H9 (cell line): ENCODE measurements around the gene CYP2B6. TPM values are rescaled to one million over a fixed set of nuclear protein-coding genes. Genes with fewer than 3 reads are reported as not detected.

Source experiments
- DNase-seq: peaks from one replicate; pipeline ENCODE4 v3.0.0-alpha.2; 2017
- H2AFZ ChIP-seq: one replicate; pipeline ENCODE4 v1.6.1; 2013; ENCODE audit warnings: mild to moderate bottlenecking, low read length, control low read depth, moderate library complexity
- H2AK5ac ChIP-seq: 2 replicates; pipeline ENCODE4 v1.6.1; 2013; ENCODE audit warnings: low read length, control low read depth, mixed read lengths; ENCODE audit not compliant: insufficient read length
- H2BK120ac ChIP-seq: one replicate; pipeline ENCODE4 v1.6.1; 2013; ENCODE audit warnings: low read depth, mild to moderate bottlenecking, low read length, control low read depth, inconsistent platforms; ENCODE audit not compliant: poor library complexity, severe bottlenecking
- H2BK12ac ChIP-seq: 2 replicates; pipeline ENCODE4 v1.6.1; 2013; ENCODE audit warnings: low read length, control low read depth, mixed read lengths, low read depth; ENCODE audit not compliant: insufficient read length
- H2BK15ac ChIP-seq: 2 replicates; pipeline ENCODE4 v1.6.1; 2013; ENCODE audit warnings: low read depth, low read length, control low read depth
- H2BK20ac ChIP-seq: one replicate; pipeline ENCODE4 v1.6.1; 2013; ENCODE audit warnings: low read depth, mild to moderate bottlenecking, low read length, control low read depth, inconsistent platforms; ENCODE audit not compliant: poor library complexity, severe bottlenecking
- H2BK5ac ChIP-seq: 2 replicates; pipeline ENCODE4 v1.6.1; 2013; ENCODE audit warnings: low read length, control low read depth, mixed read lengths; ENCODE audit not compliant: insufficient read length
- H3K14ac ChIP-seq: 2 replicates; pipeline ENCODE4 v1.6.1; 2013; ENCODE audit warnings: low read length, control low read depth; ENCODE audit not compliant: insufficient read depth
- H3K18ac ChIP-seq: 2 replicates; pipeline ENCODE4 v1.6.1; 2013; ENCODE audit warnings: low read depth, mild to moderate bottlenecking, mixed read lengths, low read length, control low read depth; ENCODE audit not compliant: insufficient read length
- H3K23ac ChIP-seq: 2 replicates; pipeline ENCODE4 v1.6.1; 2013; ENCODE audit warnings: low read length, control low read depth, mixed read lengths, low read depth; ENCODE audit not compliant: insufficient read length
- H3K23me2 ChIP-seq: 2 replicates; pipeline ENCODE4 v1.6.1; 2013; ENCODE audit warnings: low read depth, mild to moderate bottlenecking, mixed read lengths, low read length, control low read depth; ENCODE audit not compliant: insufficient read length, poor library complexity, severe bottlenecking
- H3K27ac ChIP-seq: 2 replicates; pipeline ENCODE4 v1.5.1; 2013; ENCODE audit warnings: low read length, control low read depth, mixed read lengths, low read depth; ENCODE audit not compliant: insufficient read length
- H3K27me3 ChIP-seq: 2 replicates; pipeline ENCODE4 v1.6.1; 2013; ENCODE audit warnings: low read length, control low read depth, inconsistent platforms; ENCODE audit not compliant: insufficient read depth
- H3K4ac ChIP-seq: 2 replicates; pipeline ENCODE4 v1.6.1; 2013; ENCODE audit warnings: low read depth, mild to moderate bottlenecking, control low read depth, inconsistent platforms, low read length, moderate library complexity
- H3K4me1 ChIP-seq: 2 replicates; pipeline ENCODE4 v1.6.1; 2013; ENCODE audit warnings: low read length, control low read depth, inconsistent platforms; ENCODE audit not compliant: insufficient read depth
- H3K4me2 ChIP-seq: 2 replicates; pipeline ENCODE4 v1.6.1; 2013; ENCODE audit warnings: low read length, control low read depth, mixed read lengths; ENCODE audit not compliant: insufficient read length, insufficient read depth
- H3K56ac ChIP-seq: 2 replicates; pipeline ENCODE4 v1.6.1; 2013; ENCODE audit warnings: low read depth, mild to moderate bottlenecking, mixed read lengths, low read length, control low read depth; ENCODE audit not compliant: insufficient read length
- H3K79me1 ChIP-seq: 2 replicates; pipeline ENCODE4 v1.6.1; 2013; ENCODE audit warnings: low read depth, mild to moderate bottlenecking, moderate library complexity, low read length, control low read depth, inconsistent platforms; ENCODE audit not compliant: insufficient read depth, poor library complexity, severe bottlenecking
- H3K79me2 ChIP-seq: 2 replicates; pipeline ENCODE4 v1.6.1; 2013; ENCODE audit warnings: low read length, control low read depth, inconsistent platforms; ENCODE audit not compliant: insufficient read depth
- H3K9ac ChIP-seq: 2 replicates; pipeline ENCODE4 v1.6.1; 2013; ENCODE audit warnings: low read length, control low read depth, mixed read lengths; ENCODE audit not compliant: insufficient read length; ENCODE audit errors: extremely low read depth
- H3K9me3 ChIP-seq: one replicate; pipeline ENCODE4 v1.6.1; 2013; ENCODE audit warnings: low read depth, low read length, inconsistent platforms; ENCODE audit not compliant: control insufficient read depth
- H3T11ph ChIP-seq: one replicate; pipeline ENCODE4 v1.6.1; 2013; ENCODE audit warnings: mild to moderate bottlenecking, low read length, control low read depth, inconsistent platforms
- H4K20me1 ChIP-seq: one replicate; pipeline ENCODE4 v1.6.1; 2013; ENCODE audit not compliant: control insufficient read depth, insufficient read length, insufficient read depth
- H4K5ac ChIP-seq: 2 replicates; pipeline ENCODE4 v1.6.1; 2013; ENCODE audit warnings: low read depth, mild to moderate bottlenecking, mixed read lengths, low read length, control low read depth; ENCODE audit not compliant: insufficient read length
- H4K8ac ChIP-seq: replicated peaks from 2 replicates; pipeline ENCODE4 v1.6.1; 2013; ENCODE audit warnings: low read length, control low read depth, mixed read lengths, low read depth; ENCODE audit not compliant: insufficient read length
- H4K91ac ChIP-seq: 2 replicates; pipeline ENCODE4 v1.6.1; 2013; ENCODE audit warnings: low read depth, mild to moderate bottlenecking, moderate library complexity, mixed read lengths, low read length, control low read depth; ENCODE audit not compliant: insufficient read length
- H3K27ac Mint-ChIP-seq, 3 experiments: 2 replicates in 2 of 3; 3 replicates in 1 of 3; pipeline ENCODE4 v1.8.0; 2020 to 2021; ENCODE audit warnings: mixed read lengths in 3 of 3, mild to moderate bottlenecking in 1 of 3, moderate library complexity in 1 of 3
- H3K27me3 Mint-ChIP-seq: 2 replicates; pipeline ENCODE4 v1.8.0; 2021; ENCODE audit warnings: low read depth, mild to moderate bottlenecking, moderate library complexity, mixed read lengths
- H3K36me3 Mint-ChIP-seq, 3 experiments: 2 replicates in 2 of 3; 3 replicates in 1 of 3; pipeline ENCODE4 v1.8.0; 2020 to 2021; ENCODE audit warnings: low read depth in 3 of 3, mixed read lengths in 3 of 3; ENCODE audit not compliant: insufficient read depth in 1 of 3
- H3K4me1 Mint-ChIP-seq, 2 experiments: 2 replicates each; pipeline ENCODE4 v1.8.0; 2020; ENCODE audit warnings: mixed read lengths in 2 of 2
- H3K4me3 Mint-ChIP-seq, 2 experiments: 2 replicates in 1 of 2; 3 replicates in 1 of 2; pipeline ENCODE4 v1.8.0; 2020 to 2021; ENCODE audit warnings: mild to moderate bottlenecking in 2 of 2, mixed read lengths in 2 of 2, moderate library complexity in 1 of 2
- H3K9me3 Mint-ChIP-seq, 2 experiments: 2 replicates in 1 of 2; 3 replicates in 1 of 2; pipeline ENCODE4 v1.8.0; 2020; ENCODE audit warnings: mild to moderate bottlenecking in 2 of 2, mixed read lengths in 2 of 2, moderate library complexity in 1 of 2
- total RNA-seq: library from RNA; stranded (reverse); gene quantifications from 2 replicates; pipeline ENCODE4 v1.2.1, GENCODE V29; 2021
- TF ChIP-seq, protein P1 (sequence below): fragments of 200-600 bp; sonication (generic); conservative IDR thresholded peaks from 3 replicates; pipeline ENCODE4 v1.8.0; 2021; ENCODE audit warnings: antibody characterized with exemption, mild to moderate bottlenecking

CYP2B6 gene
- total RNA-seq, 1 experiment from 2014 or later = 3.0 TPM

DNA sequence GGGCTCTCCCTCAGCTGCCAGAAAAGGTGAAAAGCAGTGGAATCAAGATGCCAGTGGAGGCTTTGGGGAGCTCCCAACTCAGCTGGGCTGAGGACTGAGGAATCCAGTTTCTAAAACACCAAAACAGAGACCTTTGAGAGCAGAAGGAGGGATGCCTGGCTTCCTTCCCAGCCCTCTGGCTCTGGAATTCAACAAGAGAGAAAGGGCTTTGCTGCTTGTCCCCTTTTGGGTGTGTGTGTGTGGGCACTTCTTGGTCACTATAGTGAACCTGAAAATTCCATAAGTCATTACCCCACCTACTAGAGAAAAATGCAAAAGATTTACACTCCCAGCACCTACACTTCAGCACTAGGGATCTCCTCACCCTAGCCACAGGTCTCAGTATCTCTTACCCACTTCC lies 30.3 kb upstream of the CYP2B6 start:
- H3K4ac ChIP-seq = no peak overlapping the region
- H4K20me1 ChIP-seq = no peaks in the 10 kb centered on the region
- Mint-ChIP-seq H3K27me3 (peaks cover 7% of the 10 kb centered on the region), H3K4me1 (no peaks in the 10 kb centered on the region), H3K4me3 (no peak overlapping the region; a peak in 1 of 5 replicates), H3K27ac (no peak overlapping the region), H3K9me3 (peaks cover 16% of the 10 kb centered on the region in 2 experiments), H3K36me3 (peaks cover 0 to 6% (median 0%) of the 10 kb centered on the region in 3 experiments; a peak in 1 of 7 replicates)
- H3K9ac ChIP-seq = no peak overlapping the region
- no peak overlapping the region for H2BK5ac ChIP-seq
- TF ChIP-seq, protein P1, sequence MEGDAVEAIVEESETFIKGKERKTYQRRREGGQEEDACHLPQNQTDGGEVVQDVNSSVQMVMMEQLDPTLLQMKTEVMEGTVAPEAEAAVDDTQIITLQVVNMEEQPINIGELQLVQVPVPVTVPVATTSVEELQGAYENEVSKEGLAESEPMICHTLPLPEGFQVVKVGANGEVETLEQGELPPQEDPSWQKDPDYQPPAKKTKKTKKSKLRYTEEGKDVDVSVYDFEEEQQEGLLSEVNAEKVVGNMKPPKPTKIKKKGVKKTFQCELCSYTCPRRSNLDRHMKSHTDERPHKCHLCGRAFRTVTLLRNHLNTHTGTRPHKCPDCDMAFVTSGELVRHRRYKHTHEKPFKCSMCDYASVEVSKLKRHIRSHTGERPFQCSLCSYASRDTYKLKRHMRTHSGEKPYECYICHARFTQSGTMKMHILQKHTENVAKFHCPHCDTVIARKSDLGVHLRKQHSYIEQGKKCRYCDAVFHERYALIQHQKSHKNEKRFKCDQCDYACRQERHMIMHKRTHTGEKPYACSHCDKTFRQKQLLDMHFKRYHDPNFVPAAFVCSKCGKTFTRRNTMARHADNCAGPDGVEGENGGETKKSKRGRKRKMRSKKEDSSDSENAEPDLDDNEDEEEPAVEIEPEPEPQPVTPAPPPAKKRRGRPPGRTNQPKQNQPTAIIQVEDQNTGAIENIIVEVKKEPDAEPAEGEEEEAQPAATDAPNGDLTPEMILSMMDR = no peak
- no peaks in the 10 kb centered on the region for H3K4me1 ChIP-seq
- H2BK20ac ChIP-seq = no peak overlapping the region
- H3K56ac ChIP-seq = no peak overlapping the region
- no peak overlapping the region for H3T11ph ChIP-seq
- no peaks in the 10 kb centered on the region for H3K79me2 ChIP-seq
- no peak for DNase-seq
- no peaks in the 10 kb centered on the region for H3K27me3 ChIP-seq
- H2BK120ac ChIP-seq = no peak overlapping the region
- H2AFZ ChIP-seq = no peak overlapping the region
- H3K9me3 ChIP-seq = peaks cover 3% of the 10 kb centered on the region
- H3K23me2 ChIP-seq = no peaks in the 10 kb centered on the region
- H3K23ac ChIP-seq = no peak overlapping the region
- no peak overlapping the region for H4K8ac ChIP-seq
- no peak overlapping the region for H2BK12ac ChIP-seq
- no peak overlapping the region for H3K14ac ChIP-seq
- no peaks in the 10 kb centered on the region for H3K79me1 ChIP-seq
- H2BK15ac ChIP-seq = no peak overlapping the region
- H4K5ac ChIP-seq = no peak overlapping the region
- no peak overlapping the region for H3K18ac ChIP-seq
- H3K27ac ChIP-seq = no peak overlapping the region
- no peak overlapping the region for H3K4me2 ChIP-seq
- H4K91ac ChIP-seq = no peak overlapping the region
- H2AK5ac ChIP-seq = no peak overlapping the region
